ENCODE measurements around the gene VAV3. TPM values are rescaled to one million over a fixed set of nuclear protein-coding genes. Genes with fewer than 3 reads are reported as not detected.
"Not testable (repeated sequence)": the region's sequence is repeated elsewhere in the genome, so short reads cannot be mapped to it uniquely, and the experiment has no call there.

The VAV3 gene
- total RNA-seq, 2 donors from 2014 or later, result 7.3 to 7.9 TPM

DNA sequence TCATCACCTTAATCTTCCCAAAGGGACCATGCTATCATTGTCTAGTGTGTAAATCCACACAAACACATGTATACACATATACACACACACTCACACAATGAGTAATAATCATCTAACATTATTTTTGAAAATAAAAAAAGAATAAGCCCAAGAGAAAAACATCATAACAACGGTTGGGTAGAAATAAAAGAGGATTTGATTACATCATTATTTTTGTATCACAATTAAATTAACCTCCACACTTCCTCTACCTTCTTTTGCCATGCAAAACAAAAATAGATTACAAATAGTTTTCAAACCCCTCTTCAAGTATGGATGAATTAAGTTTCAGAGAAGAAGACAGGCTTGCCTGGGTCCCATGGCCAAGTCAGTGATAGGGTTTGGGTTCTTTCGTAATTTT, 238.1 kb downstream of the VAV3 start:
- intact Hi-C loops (cut with DNase I), result no loop called here
- no peak for DNase-seq (ENCODE audit: low spot score)

DNA sequence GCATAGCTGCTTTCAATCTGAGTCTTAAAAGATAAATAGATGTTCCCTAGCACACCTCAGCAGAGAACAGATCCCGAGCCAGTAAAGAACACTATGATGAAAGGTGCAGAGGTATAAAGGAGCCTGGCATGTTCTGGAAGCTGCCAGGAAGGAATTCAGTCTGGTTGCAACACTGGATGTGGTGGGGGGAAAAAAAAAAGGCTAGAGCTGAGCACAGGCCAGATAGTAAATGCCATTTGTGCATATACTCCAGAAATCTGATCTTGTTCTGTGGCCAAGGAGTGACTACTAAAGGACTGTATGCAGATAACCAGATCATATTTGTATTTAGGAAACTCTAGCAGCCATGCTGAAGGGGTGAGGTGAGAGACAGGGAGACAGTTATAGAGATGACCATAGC, 240.3 kb downstream of the VAV3 start:
- no peak for DNase-seq (ENCODE audit: low spot score)
- intact Hi-C loops (cut with DNase I), result no loop called here

DNA sequence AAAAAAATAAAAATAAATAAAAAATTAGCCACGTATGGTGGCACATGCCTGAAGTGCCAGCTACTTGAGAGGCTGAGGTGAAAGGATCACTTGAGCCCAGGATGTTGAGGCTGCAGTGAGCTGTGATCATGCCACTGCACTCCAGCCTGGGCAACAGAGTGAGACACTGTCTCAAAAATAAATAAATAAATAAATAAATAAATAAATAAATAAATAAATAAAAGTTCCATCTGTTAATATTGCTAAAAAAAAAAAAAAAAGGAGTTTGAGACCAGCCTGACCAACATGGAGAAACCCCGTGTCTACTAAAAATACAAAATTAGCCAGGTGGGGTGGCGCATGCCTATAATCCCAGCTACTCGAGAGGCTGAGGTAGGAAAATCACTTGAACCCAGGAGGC, 244.8 kb downstream of the VAV3 start:
- intact Hi-C loops (cut with DNase I); DNase-seq (ENCODE audit: low spot score): not testable (repeated sequence)

DNA sequence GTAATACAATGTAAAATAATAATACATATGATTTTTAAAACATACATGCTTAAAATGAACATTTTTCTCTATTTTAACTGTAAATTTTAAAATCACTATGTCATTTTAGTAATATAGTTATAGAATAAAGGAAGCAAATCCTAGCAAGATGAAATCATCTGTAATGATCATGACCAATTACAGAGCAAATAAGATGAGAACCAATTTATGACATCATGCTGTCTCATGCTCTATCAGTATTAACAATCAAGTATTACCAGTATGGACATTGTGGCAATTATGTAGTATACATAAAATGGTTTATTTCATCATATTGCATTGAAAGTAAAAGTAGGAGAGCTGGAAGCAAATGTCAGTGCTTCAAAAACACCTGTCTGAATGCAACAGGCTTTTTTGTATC, 255.0 kb downstream of the VAV3 start:
- intact Hi-C loops (cut with DNase I), result no loop called here
- no peak for DNase-seq (ENCODE audit: low spot score)

DNA sequence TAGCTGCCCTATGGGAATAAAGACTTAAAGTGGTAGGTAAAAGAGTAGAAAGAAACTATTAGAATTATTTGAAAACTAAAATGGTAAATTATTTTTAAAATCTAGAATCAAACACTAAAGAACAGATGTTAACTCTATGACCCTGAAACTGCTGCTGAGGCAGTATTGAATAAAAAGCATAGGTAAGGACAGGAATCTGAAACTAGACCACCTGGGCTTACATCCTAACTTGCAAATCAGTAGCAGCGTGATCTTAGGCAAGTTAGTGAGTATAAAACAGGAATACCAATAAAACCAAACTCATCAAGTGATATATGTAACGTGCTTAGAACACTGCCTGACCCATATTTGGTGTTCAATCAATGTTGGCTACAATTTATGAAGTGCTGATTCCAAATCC, 257.9 kb downstream of the VAV3 start:
- intact Hi-C loops (cut with DNase I), result no loop called here
- no peak for DNase-seq (ENCODE audit: low spot score)

DNA sequence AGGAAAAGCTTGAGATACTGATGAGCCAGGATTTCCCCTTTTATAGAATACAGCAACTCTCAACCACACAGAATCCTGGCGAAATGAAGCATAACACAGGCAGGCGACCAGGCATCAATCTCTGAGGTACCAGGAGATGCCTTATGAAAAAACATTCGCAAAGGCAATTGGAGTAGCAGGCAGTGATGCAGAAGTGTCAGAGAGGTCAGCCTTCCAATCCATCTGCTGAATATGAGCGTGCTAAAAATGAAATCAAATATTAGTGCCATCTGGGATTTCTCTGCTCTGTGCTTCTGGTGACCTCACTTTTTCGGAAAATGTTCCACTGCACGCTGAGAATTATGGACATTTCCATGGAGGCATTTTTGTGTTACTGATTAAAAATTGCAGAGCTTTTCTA, 258.8 kb downstream of the VAV3 start:
- intact Hi-C loops (cut with DNase I), result no loop called here

DNA sequence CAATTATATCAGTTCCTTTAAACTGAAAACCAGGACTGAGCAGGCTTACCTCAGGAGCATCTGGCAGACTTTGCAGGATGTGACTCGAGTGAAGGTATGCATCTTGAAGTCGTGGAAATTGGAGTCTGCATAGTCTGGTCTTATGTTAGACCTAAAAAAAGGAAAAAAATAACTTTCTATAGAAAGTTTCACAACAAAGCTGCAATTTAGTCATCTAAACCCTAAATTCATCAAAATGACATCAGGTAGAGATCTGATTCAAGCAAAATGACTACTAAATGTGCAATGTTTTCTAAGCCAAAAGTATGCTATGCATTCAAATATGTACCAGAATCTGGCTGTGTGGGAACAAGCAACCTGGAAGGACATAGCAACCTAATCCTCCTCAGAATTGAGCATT, 260.1 kb downstream of the VAV3 start:
- no peak for DNase-seq (ENCODE audit: low spot score)
- intact Hi-C loops (cut with DNase I), result no loop called here

More for the DNA sequence above, 258.8 kb downstream of the VAV3 start:
- DNase-seq (ENCODE audit: low spot score), result no peak

DNA sequence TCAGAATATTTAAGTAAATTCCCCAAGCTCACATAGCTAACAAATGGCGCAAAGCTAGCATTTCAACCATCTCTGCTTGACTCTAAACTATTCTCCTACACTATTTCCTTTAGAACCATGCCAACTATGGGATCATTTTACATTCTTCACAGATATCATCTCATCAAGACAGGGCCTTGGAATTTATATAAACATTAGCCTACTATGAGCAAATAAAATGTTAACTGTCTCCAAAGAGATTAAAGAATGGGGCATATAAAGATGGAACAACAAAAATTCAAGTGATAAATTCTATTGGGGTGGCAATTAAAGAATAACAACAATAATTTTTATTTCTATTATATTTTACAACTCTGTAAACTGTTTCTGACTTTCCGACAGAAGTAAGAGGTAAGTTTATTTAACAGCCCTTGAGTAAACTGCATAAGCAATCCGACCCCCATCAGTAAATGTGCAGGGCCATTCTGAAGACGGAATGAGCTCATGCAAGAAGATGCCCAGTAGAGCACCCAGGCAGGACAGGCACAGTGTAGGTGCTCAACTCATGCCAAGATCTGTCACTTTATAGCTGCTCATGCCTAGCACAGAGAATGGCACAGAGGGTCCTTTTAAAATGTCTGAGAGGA, 261.9 kb downstream of the VAV3 start:
- intact Hi-C loops (cut with DNase I), result no loop called here
- no peak for DNase-seq (ENCODE audit: low spot score)

DNA sequence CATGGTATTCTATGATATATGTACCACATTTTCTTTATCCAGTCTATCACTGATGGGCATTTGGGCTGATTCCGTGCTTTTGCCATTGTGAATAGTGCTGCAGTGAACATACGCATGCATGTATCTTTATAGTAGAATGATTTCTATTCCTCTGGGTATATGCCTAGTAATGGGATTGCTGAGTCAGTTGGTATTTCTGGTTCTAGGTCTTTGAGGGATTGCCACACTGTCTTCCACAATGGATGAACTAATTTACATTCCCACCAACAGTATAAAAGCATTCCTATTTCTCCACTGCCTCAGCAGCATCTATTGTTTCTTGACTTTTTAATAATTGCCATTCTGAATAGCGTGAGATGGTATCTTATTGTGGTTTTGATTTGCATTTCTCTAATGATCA, 264.3 kb downstream of the VAV3 start:
- intact Hi-C loops (cut with DNase I); DNase-seq (ENCODE audit: low spot score): not testable (repeated sequence)

DNA sequence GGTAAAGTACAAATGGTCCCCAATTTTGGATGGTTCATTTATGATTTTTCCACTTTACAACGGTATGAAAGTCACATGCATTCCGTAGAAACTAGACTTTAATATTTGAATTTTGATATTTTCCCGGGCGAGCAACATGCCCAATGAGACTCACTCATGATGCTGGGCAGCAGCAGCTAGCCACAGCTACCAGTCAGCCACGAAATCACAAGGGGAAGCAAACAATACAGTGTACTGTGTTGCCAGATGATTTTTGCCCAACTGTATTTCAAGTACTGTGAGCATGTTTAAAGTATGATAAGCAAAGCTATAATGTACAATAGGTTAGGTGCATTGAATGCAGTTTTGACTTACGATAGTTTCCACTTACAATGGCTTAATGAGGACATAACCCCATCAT, 266.8 kb downstream of the VAV3 start:
- intact Hi-C loops (cut with DNase I), result no loop called here
- DNase-seq (ENCODE audit: low spot score), result no peak

DNA sequence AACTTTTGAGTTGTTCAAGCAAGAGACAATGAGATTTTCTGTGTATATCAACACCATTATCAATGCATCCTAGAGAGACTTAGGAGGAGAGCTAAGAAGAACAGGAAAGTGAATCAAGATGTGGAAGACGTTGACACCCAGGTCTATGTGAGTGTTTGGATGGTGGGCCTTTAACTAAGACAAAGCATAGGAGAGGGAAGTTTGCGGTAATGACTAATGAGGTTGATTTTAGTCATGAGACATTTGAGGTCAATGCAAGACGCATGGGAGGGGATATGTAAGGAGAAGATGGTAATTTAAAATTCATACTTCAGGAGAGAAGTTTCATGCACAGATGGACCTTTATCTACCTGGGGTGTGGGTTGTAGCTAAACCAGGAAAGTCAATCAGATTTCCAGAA, 269.6 kb downstream of the VAV3 start:
- intact Hi-C loops (cut with DNase I), result no loop called here
- no peak for DNase-seq (ENCODE audit: low spot score)

DNA sequence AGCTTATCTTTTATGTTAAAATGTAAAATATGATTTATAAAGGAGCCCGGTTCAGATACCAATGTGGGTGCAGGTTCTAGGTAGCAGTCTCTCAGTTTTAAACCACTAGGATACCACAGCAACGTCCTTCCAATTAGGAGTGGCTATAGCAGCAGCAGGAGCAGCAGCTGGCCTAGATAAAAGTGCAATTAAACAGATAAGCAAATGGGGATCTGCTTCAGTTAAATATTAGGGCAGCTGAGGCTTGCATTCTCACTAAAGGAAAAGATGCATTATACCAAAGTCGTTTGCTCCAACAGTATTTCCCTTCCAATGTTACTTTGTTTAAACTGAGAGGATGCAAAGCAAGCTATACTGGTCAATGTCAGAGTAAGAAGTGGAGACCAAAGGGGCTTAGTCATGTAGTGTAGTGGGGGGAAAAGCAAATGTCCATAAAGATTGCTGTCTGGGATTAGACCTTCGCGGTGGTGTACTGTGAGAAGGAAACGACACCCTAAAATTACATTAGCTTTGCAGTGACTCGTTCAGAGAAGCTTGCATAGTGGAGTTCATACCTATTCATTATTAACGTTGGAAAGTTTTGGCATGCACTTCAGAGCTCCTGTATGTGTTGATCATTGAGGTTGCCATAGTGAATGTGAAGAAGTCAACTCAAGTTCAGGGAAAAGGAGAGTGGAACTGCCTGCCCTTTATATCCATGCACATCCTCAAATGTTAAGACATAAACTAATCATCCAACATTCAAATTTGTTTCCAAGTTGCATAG, 272.2 kb downstream of the VAV3 start:
- intact Hi-C loops (cut with DNase I), result no loop called here
- no peak for DNase-seq (ENCODE audit: low spot score)

DNA sequence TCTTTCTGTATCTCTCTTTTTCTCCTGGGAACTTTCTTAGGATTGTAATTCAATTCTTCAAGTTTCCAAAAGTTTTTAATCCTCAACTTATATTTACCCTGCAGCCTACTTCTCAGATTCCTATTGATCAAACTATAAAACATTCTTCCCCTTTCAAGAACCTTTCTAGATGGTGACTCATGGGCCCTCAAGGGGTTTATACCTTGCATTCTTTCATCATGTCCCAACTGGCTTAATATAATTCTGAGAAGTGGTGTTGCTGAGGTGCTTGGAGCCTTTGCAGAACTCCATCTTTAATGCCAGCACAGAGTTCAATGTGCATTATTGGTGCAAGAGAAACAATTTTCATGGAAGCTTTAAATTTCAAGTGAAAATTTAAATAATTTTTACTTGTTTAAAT, 273.4 kb downstream of the VAV3 start:
- DNase-seq (ENCODE audit: low spot score), result no peak
- intact Hi-C loops (cut with DNase I), result no loop called here

DNA sequence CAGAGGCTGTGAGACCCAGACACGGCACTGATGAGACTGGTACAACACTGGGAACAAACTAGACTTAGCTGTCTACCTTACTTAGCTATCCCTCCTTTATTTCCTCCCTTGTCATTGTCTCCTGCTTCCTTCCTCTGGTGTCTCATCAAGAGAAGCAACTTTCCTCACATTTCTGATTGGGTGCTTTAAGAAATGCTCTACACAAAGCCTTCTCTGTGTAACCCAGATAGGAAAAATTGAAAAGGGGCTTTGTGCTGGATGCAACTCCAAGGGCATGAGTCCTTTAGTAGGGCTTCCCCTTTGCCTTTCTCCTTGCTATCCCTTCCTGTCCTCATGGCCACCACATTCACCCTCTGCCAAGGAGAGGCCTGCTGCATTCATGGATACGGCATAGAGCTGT, 274.5 kb downstream of the VAV3 start:
- intact Hi-C loops (cut with DNase I), result no loop called here
- no peak for DNase-seq (ENCODE audit: low spot score)

DNA sequence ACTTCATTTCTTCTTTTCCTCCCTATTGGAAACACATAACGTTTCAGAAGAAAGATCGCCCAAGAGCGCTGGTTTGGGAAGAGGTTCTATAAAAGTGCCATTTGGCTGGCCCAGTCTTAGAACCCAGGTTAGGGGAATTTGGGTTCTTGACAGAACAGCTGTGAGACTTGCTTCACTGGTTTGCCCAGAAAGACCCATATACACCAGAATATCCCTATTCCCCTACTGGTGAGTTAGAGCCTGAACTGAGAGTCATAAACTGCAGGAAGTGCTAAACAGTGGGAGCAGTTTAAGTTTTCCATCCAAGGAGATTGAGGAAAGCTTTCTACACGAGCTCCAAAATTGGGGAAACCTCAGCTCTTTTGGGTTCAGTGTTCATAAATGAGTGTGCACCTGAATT, 275.2 kb downstream of the VAV3 start:
- intact Hi-C loops (cut with DNase I), result no loop called here

DNA sequence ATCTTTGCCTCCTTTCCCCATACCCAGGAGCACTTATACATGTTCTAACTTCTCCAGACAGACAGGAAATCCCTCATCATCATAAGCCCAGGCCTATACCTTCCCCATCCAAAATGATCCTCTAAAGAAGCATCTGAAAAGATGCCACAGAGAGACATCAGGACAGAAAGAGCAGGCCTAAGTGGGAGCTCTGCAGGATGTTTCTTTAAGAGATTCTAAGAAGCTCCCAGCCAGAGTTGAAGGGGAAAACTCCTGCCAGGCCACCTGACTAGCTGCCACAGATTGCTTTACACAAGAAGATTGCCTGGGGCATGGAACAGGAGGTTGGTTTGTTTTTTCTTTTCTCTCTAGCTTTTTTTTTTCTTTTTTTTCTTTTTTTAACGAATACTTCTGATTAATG, 275.8 kb downstream of the VAV3 start:
- no peak for DNase-seq (ENCODE audit: low spot score)
- intact Hi-C loops (cut with DNase I), result no loop called here

More for the DNA sequence above, 275.2 kb downstream of the VAV3 start:
- DNase-seq (ENCODE audit: low spot score), result no peak

DNA sequence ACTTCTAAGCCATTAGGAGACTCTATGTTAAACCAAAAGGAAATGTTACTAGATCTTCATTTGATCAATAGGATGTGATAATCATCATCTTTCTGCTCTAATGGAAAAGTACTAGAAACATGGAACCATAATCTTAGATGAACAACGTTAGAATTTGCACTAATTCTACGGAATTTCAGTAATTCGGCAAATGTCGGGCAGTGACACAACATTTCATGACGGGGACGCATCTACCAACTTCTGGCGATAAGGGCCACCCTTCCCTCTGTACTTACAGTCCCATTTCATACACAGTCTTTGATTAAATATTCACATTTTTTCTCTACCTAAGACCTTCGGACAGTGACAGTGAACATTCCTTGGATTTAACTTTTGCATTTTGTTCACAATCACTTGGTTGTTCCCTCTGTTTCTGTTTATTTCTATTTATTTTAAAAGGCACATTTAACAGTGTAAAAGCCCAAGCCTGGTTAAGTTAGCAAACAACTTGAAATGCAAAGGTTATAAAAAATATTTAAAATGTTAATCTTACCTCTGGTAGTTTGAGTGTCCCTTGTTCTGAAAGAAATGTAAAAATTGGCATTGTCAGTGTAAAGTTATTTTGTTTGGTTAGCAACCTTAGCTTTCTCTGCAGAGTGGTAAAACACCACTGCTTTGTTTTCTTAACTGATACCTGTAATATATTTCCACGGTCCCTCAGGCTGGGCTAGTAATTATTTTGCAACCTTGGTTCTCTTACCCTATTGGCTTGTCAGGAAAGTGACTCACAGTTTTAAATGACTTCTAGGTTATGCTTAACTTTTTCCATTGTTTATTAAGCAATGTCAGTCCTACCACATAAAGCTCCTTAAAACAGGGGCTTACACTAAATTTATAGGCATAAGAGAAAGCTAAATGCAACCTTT, 276.9 kb downstream of the VAV3 start:
- intact Hi-C loops (cut with DNase I), result no loop called here
- DNase-seq (ENCODE audit: low spot score), result no peak

DNA sequence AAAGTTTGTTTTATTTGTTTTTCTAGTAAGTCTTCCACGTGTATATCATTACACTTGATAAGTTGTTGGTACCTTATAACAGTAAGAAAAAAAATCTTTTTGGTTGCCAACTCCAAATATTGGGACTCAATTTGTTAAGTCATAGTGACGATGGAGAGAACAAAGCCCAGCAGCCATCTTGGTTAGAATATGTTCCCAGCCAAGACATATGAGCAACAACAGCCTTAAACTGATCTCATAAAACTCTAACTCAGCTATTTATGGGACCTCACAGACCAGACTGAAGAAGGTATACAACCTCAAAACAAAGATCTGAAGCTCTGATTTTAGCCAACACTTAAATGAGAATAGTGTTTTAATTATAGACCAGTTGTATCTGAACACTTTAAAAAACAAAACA, 281.3 kb downstream of the VAV3 start:
- no peak for DNase-seq (ENCODE audit: low spot score)
- intact Hi-C loops (cut with DNase I), result no loop called here

DNA sequence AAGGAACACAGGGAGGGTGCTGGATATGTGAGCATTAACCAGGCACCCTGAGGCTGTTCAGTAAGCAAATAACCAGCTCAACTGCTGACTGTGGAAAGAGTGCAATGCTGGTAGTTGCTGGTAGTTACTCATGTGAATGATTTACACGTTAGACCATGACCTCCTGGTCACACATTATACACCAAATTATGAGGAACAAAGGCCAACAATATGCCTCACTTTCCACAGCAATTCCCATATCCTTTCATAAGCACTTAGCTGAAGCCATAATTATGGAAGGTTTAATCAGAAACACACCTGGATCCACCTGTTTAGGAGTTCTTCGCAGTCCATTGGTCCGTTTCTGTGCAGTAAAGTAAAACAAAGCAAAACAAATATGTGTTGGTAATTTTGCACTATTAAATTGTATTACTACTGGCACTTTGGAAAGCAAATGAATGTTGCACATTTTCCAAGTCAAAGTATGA, 281.8 kb downstream of the VAV3 start:
- DNase-seq (ENCODE audit: low spot score), result no peak
- intact Hi-C loops (cut with DNase I), result no loop called here

DNA sequence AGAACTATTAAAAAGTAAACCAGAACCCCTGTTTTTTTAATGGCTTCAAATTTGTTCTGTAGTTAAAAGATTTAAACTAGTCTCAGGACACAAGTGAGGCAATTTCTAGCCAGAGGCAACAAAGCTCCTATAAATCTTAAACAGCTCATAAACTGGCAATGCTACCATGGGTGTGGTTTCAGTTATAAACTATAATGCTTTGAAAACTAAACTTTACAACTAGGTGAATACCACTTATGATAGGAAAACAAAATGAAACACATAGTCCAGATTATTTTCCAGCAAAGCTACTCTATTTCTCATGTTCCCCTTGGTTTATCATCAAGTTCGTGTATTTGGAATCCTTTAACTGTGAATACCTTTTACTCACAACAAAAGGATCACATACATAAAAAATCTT, 282.5 kb downstream of the VAV3 start:
- DNase-seq (ENCODE audit: low spot score), result no peak
- intact Hi-C loops (cut with DNase I), result no loop called here

Data from posterior vena cava (tissue), 2 donors.